Measurements from ENCODE around the gene NEUROG1. TPM values are rescaled to one million over a fixed set of nuclear protein-coding genes. Genes with fewer than 3 reads are reported as not detected.

The NEUROG1 gene
- total RNA-seq, 1 donor from 2014 or later, result not detected

- no peak overlapping the region for H3K27ac ChIP-seq (replicated peaks)
- intact Hi-C loops (cut with micrococcal nuclease), result no loop called here
- H3K27me3 ChIP-seq (ENCODE audit: low read depth), result peaks cover 100% of the 10 kb centered on the region
- H3K4me1 ChIP-seq, result peaks cover 19% of the 10 kb centered on the region
- H3K36me3 ChIP-seq, result no peaks in the 10 kb centered on the region
- H3K9me3 ChIP-seq (replicated peaks), result peaks cover 7% of the 10 kb centered on the region
- TF ChIP-seq CTCF (IDR thresholded peaks at IDR 0.05; ENCODE audit: borderline replicate concordance), result no peak
- H3K4me3 ChIP-seq, result no peak overlapping the region
- no peak for DNase-seq
These were observed 6.2 kb upstream of the NEUROG1 start for GRCh38 chr5:135541807-135542502.

DNA sequence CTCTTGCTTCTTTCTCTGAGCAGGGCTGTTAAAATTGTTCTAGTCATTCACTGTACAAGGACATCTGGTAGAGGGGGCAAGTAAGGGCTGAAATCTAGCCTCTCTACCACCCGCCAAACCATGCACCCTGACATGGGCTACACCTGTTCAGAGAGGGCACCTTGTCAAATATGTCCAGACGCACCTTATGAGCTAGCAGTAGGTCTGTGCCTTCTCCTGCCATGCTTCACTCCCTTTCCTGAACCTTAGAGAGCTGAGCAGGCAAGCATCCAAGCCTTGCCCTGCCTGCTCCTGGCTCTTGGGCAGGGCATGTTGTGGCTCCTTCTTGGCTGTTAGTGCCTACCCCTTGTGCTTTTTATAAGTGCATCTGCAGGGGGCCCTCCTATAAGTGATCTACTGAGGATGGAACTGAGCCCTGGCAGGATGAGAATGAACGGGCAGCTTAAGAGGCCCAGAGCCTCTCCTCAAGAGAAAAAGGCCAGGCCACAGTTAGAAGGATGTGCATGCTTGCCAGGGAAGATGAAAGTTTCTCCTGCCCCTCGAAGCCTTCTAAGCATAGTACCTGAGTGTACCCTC is 3.8 kb upstream of the NEUROG1 start:
- intact Hi-C loops (cut with micrococcal nuclease), result no loop called here
- no peak overlapping the region for H3K4me3 ChIP-seq
- DNase-seq, result no peak
- no peak for TF ChIP-seq CTCF (IDR thresholded peaks at IDR 0.05; ENCODE audit: borderline replicate concordance)
- no peaks in the 10 kb centered on the region for H3K36me3 ChIP-seq
- no peak overlapping the region for H3K27ac ChIP-seq (replicated peaks)
- H3K27me3 ChIP-seq (ENCODE audit: low read depth), result peaks cover 100% of the 10 kb centered on the region
- peaks cover 29% of the 10 kb centered on the region for H3K4me1 ChIP-seq
- H3K9me3 ChIP-seq (replicated peaks), result peaks cover 7% of the 10 kb centered on the region

DNA sequence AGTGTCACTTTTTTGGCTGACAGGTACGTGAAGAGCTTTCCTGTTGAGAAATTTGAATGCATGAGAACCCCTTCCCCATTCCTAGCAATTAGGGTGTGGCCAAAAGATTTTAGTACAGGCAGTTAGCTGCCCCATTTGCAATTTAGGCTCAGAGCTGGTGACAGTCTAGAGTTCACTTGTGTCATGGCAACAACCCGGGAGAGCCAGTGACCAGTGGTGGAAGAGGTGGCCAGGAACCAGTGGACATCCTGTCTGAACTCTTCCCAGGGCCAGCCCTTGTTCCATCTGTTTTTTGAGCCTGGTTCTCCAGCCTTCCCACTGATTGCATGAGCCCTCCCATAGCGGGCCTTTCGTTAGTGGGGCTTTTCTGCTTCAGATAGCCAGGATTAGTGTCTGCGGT is 2.5 kb upstream of the NEUROG1 start:
- no peak for DNase-seq
- Histone ChIP-seq H3K9me3 (replicated peaks) (peaks cover 7% of the 10 kb centered on the region), H3K27me3 (ENCODE audit: low read depth) (peaks cover 100% of the 10 kb centered on the region), H3K4me1 (peaks cover 17% of the 10 kb centered on the region), H3K36me3 (no peaks in the 10 kb centered on the region), H3K27ac (replicated peaks) (no peak overlapping the region), H3K4me3 (no peak overlapping the region)
- TF ChIP-seq CTCF (IDR thresholded peaks at IDR 0.05; ENCODE audit: borderline replicate concordance), result no peak
- intact Hi-C loops (cut with micrococcal nuclease), result no loop called here

GRCh38 chr5:135537745-135538144 is 2.0 kb upstream of the NEUROG1 start:
- H3K36me3 ChIP-seq, result no peaks in the 10 kb centered on the region
- H3K4me3 ChIP-seq, result no peak overlapping the region
- intact Hi-C loops (cut with micrococcal nuclease), result no loop called here
- H3K4me1 ChIP-seq, result peaks cover 15% of the 10 kb centered on the region
- peaks cover 7% of the 10 kb centered on the region for H3K9me3 ChIP-seq (replicated peaks)
- TF ChIP-seq CTCF (IDR thresholded peaks at IDR 0.05; ENCODE audit: borderline replicate concordance), result no peak
- H3K27me3 ChIP-seq (ENCODE audit: low read depth), result peaks cover 100% of the 10 kb centered on the region
- no peak overlapping the region for H3K27ac ChIP-seq (replicated peaks)
- DNase-seq, result no peak

GRCh38 chr5:135537271-135537670 is 1.5 kb upstream of the NEUROG1 start:
- Histone ChIP-seq H3K27ac (replicated peaks) (no peak overlapping the region), H3K36me3 (no peaks in the 10 kb centered on the region), H3K4me1 (peaks cover 15% of the 10 kb centered on the region), H3K9me3 (replicated peaks) (peaks cover 7% of the 10 kb centered on the region), H3K4me3 (no peak overlapping the region), H3K27me3 (ENCODE audit: low read depth) (peaks cover 100% of the 10 kb centered on the region)
- TF ChIP-seq CTCF (IDR thresholded peaks at IDR 0.05; ENCODE audit: borderline replicate concordance), result no peak
- intact Hi-C loops (cut with micrococcal nuclease), result no loop called here
- DNase-seq, result no peak

Data from left ventricle myocardium inferior (tissue), 1 donor.